NCI-H774 (cell line): ENCODE measurements around the gene MTRR.
"Not testable (repeated sequence)": the region's sequence is repeated elsewhere in the genome, so short reads cannot be mapped to it uniquely, and the experiment has no call there.

Experiments used
- DNase-seq: peaks from one replicate; lab custom pipeline; 2025; lab: John Stamatoyannopoulos, UW

Gene MTRR

GRCh38 chr5:7897014-7897600, 28.2 kb downstream of the MTRR start:
- no peak for DNase-seq

GRCh38 chr5:7902201-7902600, 33.3 kb downstream of the MTRR start:
- DNase-seq, result no peak

GRCh38 chr5:7902666-7903625, 34.0 kb downstream of the MTRR start:
- no peak for DNase-seq

DNA sequence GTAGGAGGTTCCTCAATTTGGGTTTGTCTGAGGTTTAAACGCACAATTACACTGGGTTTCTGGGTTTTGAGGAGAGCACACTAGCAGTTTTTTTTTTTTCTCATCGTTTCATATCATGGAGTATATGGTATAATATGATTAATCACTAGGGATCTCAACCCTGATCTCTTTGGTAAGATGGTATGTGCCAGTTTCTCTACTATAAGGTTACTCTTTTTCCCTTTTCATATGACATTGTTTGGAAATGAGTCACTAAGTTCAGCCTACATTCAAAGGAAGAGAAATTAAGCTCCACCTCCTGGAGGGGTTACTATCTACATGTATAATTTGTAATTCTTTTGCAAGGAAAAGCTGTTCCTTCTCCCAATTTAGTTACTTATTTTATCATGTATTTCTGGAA, 35.2 kb downstream of the MTRR start:
- no peak for DNase-seq

DNA sequence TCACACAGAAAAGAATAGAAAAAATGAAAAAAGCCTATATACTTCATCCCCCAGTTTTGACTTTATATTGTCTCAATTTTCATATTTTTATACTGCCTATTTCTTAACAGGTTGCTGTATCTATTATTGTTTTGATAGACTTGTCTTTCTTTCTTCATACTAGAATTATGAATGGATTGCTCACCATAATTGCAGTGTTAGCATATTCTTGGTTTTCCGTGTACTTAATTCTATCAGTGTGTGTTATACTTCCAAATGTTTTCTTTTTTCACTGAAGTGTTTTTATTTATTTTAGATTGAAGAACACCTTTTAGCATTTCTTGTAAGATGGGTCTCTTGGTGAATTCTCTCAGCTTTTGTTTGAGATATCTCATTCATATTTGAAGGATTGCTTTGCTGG, 38.7 kb downstream of the MTRR start:
- DNase-seq, result no peak

GRCh38 chr5:7908317-7908716, 39.4 kb downstream of the MTRR start:
- no peak for DNase-seq

GRCh38 chr5:7910738-7911428, 41.9 kb downstream of the MTRR start:
- DNase-seq, result no peak

DNA sequence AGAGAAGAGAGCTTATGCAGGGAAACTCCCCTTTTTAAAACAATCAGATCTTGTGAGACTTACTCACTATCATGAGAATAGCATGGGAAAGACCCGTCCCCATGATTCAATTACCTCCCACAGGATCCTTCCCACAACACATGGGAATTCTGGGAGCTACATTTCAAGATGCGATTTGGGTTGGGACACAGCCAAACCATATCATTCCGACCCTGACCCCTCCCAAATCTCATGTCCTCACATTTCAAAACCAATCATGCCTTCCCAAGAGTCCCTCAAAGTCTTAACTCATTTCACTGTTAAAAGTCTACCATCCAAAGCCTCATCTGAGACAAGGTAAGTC, 42.5 kb downstream of the MTRR start:
- not testable (repeated sequence) for DNase-seq

- DNase-seq, result no peak
Measured at GRCh38 chr5:7916171-7916804, 47.3 kb downstream of the MTRR start.

DNA sequence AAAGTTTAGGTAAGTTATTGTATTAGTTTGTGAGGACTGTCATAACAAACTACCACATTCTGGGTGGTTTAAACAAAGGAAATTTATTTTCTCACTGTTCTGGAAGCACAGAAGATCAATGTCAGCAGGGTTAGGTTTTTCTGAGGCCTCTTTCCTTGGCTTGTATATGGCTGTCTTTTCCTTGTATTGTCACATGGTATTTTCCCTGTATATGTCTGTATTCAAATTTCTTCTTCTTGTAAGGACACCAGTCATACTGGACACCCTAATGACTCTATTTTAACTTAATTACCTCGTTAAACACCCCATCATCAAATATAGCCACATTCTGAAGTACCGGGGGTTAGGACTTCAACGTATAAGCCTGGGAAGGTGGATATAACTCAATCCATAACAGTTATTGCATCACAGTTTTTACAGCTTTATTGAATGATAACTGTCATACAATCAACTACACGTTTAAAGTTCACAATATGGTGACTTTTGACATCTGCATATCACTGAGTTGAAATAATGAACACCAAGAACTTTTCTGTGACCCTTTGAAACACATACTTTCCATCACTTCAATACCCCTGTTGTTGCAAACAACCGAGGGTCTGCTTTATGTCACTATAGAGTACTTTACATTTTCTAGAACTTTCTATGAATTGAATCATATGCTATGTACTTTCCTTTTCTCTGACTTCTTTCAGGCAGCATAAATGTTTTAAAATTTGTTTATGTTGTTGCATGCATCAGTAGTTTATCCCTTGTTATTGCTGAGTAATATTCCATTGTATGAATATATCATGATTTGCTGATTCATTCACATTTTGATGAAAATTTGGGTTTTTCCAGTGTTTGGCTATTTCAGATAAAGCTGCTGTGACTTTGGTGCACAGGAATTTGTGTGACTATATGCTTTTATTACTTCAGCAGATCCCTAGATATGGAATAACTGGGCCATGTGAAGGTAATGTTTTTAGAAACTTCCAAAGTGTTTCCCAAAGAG, 48.5 kb downstream of the MTRR start:
- DNase-seq, result no peak

DNA sequence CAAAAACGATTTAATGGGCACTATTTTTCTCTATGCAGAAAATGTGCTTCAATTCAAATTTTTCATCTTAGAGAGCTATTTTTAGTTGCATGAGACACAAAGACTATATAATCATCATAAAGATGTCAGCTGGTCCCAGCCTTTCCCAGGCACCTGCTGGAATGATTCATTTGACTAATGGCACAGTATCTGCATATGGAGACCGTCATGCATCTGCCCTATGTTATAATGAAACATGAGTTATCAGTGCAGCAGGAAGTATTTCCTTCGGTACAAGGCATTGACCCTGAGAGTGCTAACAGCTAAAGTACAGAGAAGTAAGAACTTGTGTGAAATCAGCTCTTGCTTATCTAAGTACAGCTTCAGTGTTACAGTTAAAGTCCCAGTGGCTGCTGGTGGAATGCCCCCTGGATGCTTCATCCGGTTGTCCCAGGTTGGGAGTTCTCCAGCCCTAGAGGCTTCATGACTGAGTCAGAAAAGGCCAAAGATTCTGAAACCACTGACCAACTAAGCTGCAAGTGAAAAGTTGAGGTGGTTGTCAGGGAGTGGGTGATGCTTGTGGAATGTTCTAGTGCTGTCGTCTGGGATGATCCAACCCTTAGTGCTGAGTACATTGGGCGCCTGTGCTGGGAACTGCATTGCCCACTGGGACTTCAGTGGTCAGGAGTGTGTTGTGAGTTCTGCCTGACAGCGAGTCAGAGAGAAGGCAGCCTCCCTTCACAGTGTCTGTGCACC, 57.2 kb downstream of the MTRR start:
- no peak for DNase-seq

- DNase-seq, result no peak
Measured at GRCh38 chr5:7926720-7927119, 57.8 kb downstream of the MTRR start.

DNA sequence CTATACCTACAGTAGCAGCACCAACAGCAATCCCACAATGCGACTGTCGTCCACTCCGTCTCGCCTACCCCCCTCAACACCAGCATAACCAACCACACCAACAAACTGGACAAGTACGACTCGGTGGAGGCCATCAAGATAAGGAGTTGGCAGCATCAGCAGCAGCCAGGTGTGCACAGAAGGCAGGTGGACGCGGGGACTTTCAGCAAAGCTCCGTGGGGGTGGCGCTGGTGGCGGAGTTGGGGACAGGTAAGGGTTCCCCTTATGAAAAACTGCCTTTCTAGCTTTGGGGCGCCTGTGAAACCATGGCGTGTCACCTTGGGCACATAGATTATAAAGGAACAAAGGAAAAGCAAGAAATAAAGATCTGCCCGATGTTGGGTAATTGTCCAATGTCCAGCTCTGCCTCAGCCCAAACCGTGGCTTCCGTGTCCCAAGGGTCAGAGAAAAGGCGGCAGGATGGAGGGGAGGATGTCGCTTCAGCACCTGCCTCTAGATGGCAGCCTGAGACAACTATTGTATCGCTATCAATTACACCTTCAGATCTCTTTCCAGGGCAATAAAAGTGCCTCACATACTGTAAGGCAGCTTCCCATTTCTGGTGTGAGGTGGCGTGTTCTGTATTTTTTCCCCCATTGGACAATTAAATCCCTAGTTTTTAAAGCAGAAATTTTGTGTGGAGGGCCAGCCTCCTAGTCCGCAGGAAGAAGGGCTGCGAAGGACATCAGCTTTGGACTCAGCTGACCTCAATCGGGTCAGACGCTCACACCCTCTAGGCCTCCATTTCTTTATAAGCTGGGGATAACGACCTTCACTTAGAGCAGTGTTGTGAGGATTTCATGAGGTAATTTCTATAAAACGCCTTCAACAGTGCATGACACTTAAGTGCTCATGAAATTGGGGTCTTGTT, 58.8 kb downstream of the MTRR start:
- DNase-seq, result peak; percentile 73

GRCh38 chr5:7930011-7930410, 61.1 kb downstream of the MTRR start:
- no peak for DNase-seq

DNA sequence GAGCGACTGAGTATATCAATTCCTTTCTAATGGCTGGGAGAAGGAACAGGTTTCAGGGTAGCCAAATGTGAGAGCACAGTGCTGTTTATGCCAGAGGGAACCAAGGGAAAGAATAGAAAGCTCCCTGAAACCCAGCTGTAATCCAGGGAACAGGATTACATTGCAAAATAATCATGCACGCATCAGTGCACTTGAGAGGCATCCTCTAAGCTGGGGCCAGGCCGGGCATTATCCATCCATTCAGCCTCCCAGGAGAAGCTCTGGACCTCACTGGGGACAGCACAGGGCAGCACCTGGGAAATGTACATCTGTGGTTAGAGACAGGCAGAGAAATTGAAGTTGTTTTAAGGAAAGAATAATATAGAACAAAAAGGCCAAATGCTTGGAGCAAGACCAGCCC, 72.7 kb downstream of the MTRR start:
- no peak for DNase-seq

GRCh38 chr5:7947301-7947700, 78.4 kb downstream of the MTRR start:
- DNase-seq, result no peak
